Activated CD4-positive, alpha-beta T cell treated with anti-CD3 and anti-CD28 coated beads for 48 hours (primary cell): ENCODE data around the gene ABCG5.
A peak's percentile ranks its signal among the peaks of the same experiment; 100 is the strongest.

ENCODE experiments used
- DNase-seq: peaks from one replicate; pipeline ENCODE4 v3.0.0-alpha.2; 2020

Gene ABCG5

DNA sequence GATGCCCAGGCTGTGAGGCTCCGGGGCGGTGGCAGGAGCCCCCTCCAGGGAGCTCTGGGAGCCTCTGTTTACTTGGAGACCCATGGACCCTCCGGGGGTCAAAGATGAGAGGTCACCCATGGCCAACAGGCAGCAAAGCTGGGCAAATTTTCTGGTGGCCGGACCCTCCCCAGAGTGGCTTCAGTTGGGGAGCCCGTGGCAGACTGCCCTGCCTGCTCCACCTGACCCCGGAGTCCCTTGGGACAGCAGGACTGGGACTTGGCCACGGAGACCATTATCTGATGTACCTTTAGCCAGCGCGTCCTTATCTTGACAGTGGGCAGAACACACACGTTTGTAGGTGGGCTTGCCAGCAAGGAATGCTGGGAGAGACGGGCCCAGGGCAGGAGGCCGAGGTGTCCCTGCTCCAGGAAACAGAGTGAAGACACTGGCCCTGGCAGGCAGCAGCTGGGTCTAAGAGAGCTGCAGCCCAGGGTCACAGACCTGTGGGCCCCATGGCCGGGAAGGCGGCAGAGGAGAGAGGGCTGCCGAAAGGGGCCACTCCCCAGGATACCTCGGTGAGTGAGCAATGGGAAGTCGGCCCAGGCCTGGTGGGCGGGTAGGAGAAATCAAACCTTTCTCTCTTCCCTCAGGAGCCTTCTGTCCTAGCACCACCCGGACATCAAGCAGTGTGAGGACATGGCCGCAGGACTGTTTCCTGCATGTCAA is at the start of gene ABCG5, which contains the start of gene ABCG8:
TSS of gene ABCG5 (minus strand) at position 280 of the 708 bp plus-strand sequence. CDS start at position 120, 160 bp downstream.
TSS of gene ABCG8 (plus strand) at position 412 of the 708 bp plus-strand sequence. CDS start at position 495, 83 bp downstream.
- no peak for DNase-seq

- no peak for DNase-seq
These were observed 48.5 kb upstream of the ABCG5 start for GRCh38 chr2:43887176-43887575.

- no peak for DNase-seq
These were observed 46.5 kb upstream of the ABCG5 start for GRCh38 chr2:43885132-43885632.

DNA sequence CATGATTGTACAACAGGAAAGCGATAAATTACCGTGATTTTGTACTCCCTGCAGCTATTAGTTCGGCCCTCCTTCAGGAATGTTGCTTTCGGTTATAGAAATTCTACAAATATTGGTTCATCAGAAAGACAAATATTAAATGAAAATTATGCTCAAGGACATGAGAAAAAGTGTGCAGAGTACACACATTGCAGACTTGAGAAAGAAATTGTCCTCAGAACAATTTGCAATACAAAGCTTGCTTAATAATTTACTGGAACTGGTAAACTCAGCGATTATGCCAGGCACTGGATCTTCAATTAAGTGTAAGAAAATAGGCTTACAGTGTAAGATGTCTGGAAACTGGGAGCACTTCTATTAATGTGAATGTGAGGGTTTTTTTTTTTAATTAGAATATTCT is 46.0 kb upstream of the ABCG5 start:
- DNase-seq: no peak

- DNase-seq: no peak
These were observed 43.7 kb upstream of the ABCG5 start for GRCh38 chr2:43882312-43882711.

DNA sequence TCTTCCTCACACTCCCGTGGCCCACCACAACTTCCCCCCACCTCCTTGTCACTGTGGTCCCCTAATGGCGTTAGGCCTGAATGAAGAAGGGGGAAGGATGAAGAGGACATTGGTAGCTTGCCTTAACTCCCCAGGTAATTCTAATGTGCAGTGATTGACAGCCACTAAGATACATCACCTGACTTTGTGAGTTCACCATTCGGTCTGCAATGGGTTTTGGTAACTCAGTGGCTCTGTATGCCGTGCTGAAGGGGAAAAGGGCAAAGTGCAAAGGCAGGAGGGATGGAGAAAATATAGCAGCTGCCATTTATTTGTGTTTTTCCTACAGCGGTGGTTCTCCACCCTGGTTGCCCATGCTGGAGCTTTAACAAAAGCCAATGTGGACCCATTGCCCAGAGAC is 42.3 kb upstream of the ABCG5 start:
- DNase-seq: no peak

DNA sequence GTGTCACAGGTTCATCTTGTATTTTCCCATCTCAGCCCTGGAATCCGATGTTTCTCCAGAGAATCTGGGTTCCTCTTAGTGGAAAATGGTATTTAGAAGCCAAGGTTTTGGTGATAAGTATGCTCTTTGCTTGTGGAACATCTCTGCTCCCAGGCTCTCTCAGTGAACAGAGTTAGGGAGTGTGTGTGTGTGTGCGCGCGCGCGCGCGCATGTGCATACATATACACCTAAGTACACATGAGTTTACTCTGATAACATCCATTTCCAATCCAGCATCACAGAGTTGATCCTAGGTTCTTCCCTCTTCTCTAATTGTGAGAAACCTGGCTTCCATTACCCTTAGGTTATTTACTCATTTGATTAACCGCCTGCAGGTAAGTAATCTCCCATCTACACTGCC is 41.8 kb upstream of the ABCG5 start:
- DNase-seq: no peak

- DNase-seq: no peak
These were observed 40.6 kb upstream of the ABCG5 start for GRCh38 chr2:43879261-43879660.

DNA sequence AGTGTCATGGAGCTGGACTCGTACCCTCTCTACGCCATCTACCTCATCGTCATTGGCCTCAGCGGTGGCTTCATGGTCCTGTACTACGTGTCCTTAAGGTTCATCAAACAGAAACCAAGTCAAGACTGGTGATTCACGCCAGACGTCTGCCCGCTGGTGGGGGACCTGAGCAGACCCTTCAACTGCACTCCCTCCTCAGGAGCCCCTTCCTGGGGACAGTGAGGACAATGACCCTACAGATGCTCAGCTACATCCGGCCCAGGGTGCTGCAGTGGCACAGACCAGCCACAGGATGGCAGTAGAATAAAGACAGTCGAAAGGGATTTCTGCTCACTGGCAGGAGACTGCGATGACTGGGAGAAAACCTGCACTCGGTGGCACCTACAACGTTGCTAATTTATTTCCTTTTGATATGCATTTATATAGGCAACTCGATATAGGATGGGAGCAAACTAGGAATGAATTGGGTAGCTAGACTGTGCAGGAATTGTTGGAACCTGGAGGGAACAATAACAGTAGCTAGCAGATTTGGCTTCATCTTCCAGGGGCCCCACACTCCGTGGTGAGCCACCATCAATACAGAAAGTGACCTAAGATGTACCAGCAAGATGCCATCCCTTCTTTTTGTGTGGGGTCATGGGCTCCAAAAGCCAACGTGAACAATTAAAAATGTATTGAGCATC is 39.3 kb upstream of the ABCG5 start:
- peak; percentile 83 for DNase-seq

DNA sequence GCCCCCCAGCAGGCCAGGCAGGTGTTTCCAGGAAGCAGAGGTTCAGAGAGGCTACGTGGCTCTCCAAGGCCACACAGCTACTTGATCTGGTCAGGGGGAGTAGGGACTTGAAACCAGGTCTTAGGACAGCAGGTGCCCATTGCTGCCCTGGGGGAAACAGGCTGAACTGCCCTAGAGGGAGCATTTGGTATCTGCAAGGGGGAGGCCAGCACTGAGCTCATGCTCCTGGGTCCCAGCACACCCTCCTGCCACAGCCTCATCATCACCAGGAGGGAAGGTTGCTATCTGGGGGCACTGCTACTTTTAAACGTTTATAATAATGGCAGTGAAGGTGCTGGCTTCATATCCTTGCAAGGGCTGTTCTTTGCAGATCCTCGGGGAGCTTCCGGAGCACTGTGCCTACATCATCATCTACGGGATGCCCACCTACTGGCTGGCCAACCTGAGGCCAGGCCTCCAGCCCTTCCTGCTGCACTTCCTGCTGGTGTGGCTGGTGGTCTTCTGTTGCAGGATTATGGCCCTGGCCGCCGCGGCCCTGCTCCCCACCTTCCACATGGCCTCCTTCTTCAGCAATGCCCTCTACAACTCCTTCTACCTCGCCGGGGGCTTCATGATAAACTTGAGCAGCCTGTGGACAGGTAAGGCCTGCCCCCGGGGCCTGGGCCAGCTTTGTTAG is 36.3 kb upstream of the ABCG5 start:
- no peak for DNase-seq

DNA sequence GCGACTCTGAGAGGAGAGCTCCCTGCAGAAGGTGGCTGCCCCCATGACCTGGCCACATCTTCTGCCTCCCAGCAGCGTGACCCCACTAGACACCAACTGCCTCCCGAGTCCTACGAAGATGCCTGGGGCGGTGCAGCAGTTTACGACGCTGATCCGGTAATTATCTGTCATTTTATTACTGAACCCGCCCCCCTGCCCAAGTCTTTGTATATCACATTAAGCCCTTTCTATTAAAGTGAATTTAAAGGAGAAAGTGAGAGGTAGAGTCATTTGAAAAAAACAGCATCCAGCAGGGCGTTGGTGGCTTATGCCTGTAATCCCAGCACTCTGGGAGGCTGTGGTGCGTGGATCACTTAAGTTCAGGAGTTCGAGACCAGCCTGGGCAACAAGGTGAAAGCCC is 33.5 kb upstream of the ABCG5 start:
- no peak for DNase-seq

DNA sequence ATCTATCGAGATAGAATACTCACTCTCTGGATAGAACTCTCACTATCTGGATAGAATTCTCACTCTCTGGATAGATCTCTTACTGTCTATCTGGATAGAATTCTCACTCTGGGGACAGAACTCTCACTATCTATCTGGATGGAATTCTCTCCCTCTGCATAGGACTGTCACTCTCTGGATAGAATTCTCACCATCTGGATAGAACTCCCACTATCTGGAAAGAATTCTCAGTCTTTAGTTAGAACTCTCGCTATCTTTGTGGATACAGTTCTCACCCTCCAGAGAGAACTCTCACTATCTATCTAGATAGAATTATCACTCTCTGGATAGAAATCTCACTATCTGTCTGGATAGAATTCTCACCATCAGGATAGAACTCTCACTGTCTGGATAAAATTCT is 16.7 kb upstream of the ABCG5 start:
- DNase-seq: no peak

GRCh38 chr2:43854671-43855070 is 16.0 kb upstream of the ABCG5 start:
- DNase-seq: no peak

DNA sequence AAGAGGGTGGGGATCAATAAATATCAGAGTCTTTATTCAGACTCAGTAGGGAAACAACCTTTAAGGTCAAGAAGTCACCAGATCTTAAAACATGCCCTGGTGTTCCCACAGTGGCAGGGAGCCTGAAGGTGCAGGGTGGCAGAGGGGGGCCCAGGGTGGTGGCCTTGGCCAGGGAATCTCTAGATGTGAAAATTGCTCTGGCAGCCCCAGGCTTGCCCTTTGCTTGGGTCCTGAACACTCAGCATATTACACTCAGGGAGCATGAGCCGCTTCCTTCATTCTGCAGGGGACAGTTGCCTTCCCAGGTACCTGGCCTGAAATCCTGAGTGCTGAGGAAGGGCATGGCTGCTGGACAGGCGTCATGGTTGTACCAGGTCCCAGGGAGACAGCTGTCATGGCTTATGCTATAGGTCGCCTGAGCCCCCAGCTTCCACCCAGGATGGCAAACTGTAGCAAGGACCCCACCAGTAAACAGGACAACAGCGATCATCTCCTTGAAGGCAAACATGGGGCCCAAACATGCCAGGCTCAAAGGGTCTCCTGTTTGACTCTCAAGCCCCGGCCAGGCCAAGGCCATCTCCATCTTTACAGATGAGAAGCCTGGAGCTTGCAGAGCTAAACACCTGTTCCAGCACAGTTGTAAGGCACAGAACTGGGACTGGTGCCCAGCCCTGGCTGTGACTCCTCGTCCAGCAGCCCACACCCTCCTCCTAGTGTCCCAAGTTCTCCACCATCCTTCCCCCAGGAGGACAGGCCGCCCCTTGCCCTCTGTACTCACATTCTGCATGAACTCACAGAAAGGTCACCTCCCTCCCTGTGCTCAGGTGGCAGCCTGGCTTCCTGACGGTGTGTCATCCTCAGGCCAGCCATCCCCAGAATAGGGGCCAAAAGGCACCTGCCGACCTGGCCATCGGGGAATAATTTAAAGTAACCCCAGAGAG is 14.8 kb upstream of the ABCG5 start:
- DNase-seq: no peak

DNA sequence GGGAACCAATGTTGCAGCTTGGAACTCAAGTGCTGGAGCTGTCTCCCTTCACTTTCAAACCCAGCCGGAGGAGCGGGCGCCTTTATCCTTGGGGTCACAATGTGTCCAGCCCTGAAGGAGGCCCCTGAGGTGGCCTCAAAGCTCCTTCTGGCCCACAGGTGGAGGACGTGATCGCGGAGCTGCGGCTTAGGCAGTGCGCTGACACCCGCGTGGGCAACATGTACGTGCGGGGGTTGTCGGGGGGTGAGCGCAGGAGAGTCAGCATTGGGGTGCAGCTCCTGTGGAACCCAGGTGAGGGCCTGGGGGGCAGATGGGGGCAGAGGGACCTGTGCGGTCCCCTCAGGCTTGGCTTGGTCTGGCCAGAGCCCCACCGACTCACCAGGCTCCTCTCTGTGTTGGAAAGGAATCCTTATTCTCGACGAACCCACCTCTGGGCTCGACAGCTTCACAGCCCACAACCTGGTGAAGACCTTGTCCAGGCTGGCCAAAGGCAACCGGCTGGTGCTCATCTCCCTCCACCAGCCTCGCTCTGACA is 13.6 kb upstream of the ABCG5 start:
- no peak for DNase-seq

DNA sequence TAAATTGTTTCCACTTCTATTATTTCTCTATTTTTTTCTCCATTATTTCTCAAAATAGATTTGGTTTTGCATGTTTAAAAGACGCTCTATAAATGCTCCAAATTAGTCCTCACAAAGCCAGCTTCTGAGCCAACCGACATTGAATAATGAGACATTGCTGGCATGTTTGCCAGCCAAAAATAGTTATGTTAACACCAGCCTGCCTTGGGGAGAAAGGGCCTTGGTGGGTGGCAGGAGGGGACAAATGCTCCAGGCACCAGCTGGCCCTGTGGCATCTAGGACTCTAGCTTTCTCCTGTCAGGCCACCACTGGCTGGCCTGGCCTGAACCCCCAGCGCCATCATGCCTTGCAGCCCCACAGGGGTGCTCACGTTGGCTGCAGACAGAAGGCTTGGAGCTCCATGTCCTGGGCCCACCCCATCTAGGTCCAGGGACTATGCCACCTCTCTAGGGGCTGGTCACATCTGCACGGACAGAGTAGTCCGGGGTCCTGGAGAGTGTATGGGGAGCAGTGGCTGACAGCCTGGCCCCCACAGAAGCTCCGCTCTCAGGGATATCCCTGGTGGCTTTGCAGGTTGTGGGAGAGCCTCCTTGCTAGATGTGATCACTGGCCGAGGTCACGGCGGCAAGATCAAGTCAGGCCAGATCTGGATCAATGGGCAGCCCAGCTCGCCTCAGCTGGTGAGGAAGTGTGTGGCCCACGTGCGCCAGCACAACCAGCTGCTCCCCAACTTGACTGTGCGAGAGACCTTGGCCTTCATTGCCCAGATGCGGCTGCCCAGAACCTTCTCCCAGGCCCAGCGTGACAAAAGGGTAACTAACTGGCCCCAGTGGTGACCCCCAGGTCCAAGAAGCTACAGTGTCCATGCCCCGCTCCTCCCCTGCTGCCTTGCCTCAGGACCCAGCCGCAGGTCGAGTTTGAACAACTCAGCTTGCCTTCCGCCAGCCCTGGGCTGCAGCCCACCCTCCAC is 12.7 kb upstream of the ABCG5 start:
- no peak for DNase-seq

DNA sequence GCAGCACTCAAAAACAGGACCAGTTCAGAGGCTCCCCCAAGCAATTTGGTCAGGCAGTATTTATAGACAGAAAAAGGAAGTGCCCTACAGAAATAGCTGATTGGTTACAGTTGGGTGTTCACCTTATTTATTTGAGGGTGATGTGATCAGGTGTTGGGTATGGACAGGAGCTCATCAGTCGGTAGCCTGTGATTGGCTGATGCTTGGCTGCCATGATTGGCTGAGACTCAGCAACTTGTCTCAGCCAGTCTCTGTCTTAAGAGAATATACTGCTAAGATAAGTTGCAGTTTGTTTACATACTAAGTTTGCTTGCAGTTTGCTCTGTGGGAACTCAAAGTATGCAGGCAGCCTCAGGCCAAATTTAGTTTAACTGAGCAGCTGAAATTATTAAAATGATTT is 9.6 kb upstream of the ABCG5 start:
- DNase-seq: no peak

GRCh38 chr2:43846140-43846793 is 7.6 kb upstream of the ABCG5 start:
- DNase-seq: no peak

GRCh38 chr2:43845181-43845580 is 6.5 kb upstream of the ABCG5 start:
- DNase-seq: no peak

DNA sequence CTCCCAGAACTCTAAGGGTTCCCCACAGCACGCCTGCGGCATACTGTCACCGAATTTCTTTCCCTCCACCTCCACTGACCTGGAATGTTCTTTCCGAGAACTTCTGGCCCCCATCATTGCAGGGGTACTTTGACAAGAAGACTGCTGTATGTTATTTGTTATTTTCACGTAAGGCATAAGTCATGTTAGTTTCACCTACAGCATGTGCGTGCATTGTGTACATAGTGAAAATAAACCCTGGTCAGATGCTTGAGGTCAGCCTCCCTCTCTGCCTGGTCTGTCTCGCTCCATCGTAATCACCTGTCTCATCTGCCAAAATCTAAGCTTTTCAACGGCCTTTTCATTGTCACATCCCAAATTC is 4.2 kb upstream of the ABCG5 start:
- no peak for DNase-seq
